HEK293 (cell line): ENCODE results near the gene GFM2.
A peak's percentile ranks its signal among the peaks of the same experiment; 100 is the strongest.

Source experiments
- HOXA7 ChIP-seq: sonication (generic); formaldehyde crosslinking; IDR thresholded peaks from 2 replicates; pipeline ENCODE4 v1.8.1; 2022; ENCODE audit warnings: missing genetic modification reagents, borderline replicate concordance
- KLF10 ChIP-seq: fragments of 450-650 bp; IDR thresholded peaks from 2 replicates; pipeline ENCODE4 v1.5.1; 2018; ENCODE audit warnings: missing biosample characterization, mild to moderate bottlenecking, missing genetic modification characterization
- PATZ1 ChIP-seq: fragments of 450-650 bp; formaldehyde crosslinking; IDR thresholded peaks from 2 replicates; pipeline ENCODE4 v1.5.1; 2016; ENCODE audit warnings: missing biosample characterization, missing genetic modification characterization
- PRDM1 ChIP-seq: fragments of 450-650 bp; formaldehyde crosslinking; IDR thresholded peaks from 2 replicates; pipeline ENCODE4; 2016; ENCODE audit warnings: missing biosample characterization, missing genetic modification characterization
- PRDM10 ChIP-seq: fragments of 450-650 bp; formaldehyde crosslinking; IDR thresholded peaks from 2 replicates; pipeline ENCODE4 v1.5.1; 2016; ENCODE audit warnings: missing biosample characterization, missing genetic modification characterization
- SP3 ChIP-seq: fragments of 450-650 bp; formaldehyde crosslinking; IDR thresholded peaks from 2 replicates; pipeline ENCODE4 v1.5.1; 2016; ENCODE audit warnings: missing biosample characterization, missing genetic modification characterization
- TCF7L2 ChIP-seq: IDR thresholded peaks from 2 replicates; pipeline ENCODE4 v1.6.1; 2011; ENCODE audit warnings: low read depth, mild to moderate bottlenecking, inconsistent platforms, low read length, moderate library complexity, borderline replicate concordance
- YY2 ChIP-seq: fragments of 450-650 bp; formaldehyde crosslinking; IDR thresholded peaks from 2 replicates; pipeline ENCODE4 v1.5.1; 2016; ENCODE audit warnings: missing biosample characterization, missing genetic modification characterization
- ZNF140 ChIP-seq: fragments of 450-650 bp; formaldehyde crosslinking; IDR thresholded peaks from 2 replicates; pipeline ENCODE4 v1.5.1; 2016; ENCODE audit warnings: missing biosample characterization, missing genetic modification characterization
- ZNF184 ChIP-seq: fragments of 450-650 bp; IDR thresholded peaks from 2 replicates; pipeline ENCODE4 v1.5.1; 2018; ENCODE audit warnings: missing biosample characterization, mild to moderate bottlenecking, missing genetic modification characterization
- ZNF202 ChIP-seq: fragments of 450-650 bp; formaldehyde crosslinking; IDR thresholded peaks from 2 replicates; pipeline ENCODE4 v1.5.1; 2016; ENCODE audit warnings: missing biosample characterization, missing genetic modification characterization, borderline replicate concordance
- ZNF423 ChIP-seq: fragments of 450-650 bp; formaldehyde crosslinking; IDR thresholded peaks from 2 replicates; pipeline ENCODE4 v1.5.1; 2016; ENCODE audit warnings: missing biosample characterization, missing genetic modification characterization
- ZNF48 ChIP-seq: fragments of 450-650 bp; formaldehyde crosslinking; IDR thresholded peaks from 2 replicates; pipeline ENCODE4 v1.5.1; 2016; ENCODE audit warnings: missing biosample characterization, missing genetic modification characterization
- ZNF488 ChIP-seq: fragments of 450-650 bp; formaldehyde crosslinking; IDR thresholded peaks from 2 replicates; pipeline ENCODE4 v1.5.1; 2016; ENCODE audit warnings: missing biosample characterization, missing genetic modification characterization
- ZNF529 ChIP-seq: fragments of 450-650 bp; formaldehyde crosslinking; IDR thresholded peaks from 2 replicates; pipeline ENCODE4 v1.5.1; 2017; ENCODE audit warnings: missing genetic modification characterization, missing biosample characterization; ENCODE audit not compliant: insufficient replicate concordance
- ZNF571 ChIP-seq: fragments of 450-650 bp; formaldehyde crosslinking; IDR thresholded peaks from 2 replicates; pipeline ENCODE4 v1.5.0; 2017; ENCODE audit warnings: missing biosample characterization, missing genetic modification characterization
- ZNF600 ChIP-seq: fragments of 450-650 bp; formaldehyde crosslinking; IDR thresholded peaks from 2 replicates; pipeline ENCODE4 v1.5.1; 2016; ENCODE audit warnings: missing biosample characterization, missing genetic modification characterization
- ZNF610 ChIP-seq: fragments of 450-650 bp; formaldehyde crosslinking; IDR thresholded peaks from 2 replicates; pipeline ENCODE4 v1.5.1; 2016; ENCODE audit warnings: missing biosample characterization, missing genetic modification characterization, borderline replicate concordance
- ZNF629 ChIP-seq: fragments of 450-650 bp; formaldehyde crosslinking; IDR thresholded peaks from 2 replicates; pipeline ENCODE4 v1.5.1; 2017; ENCODE audit warnings: missing biosample characterization, missing genetic modification characterization
- ZNF658 ChIP-seq: fragments of 450-650 bp; formaldehyde crosslinking; IDR thresholded peaks from 2 replicates; pipeline ENCODE4; 2016; ENCODE audit warnings: missing biosample characterization, missing genetic modification characterization
- ZNF747 ChIP-seq: fragments of 450-650 bp; formaldehyde crosslinking; IDR thresholded peaks from 2 replicates; pipeline ENCODE4 v1.5.1; 2016; ENCODE audit warnings: missing biosample characterization, missing genetic modification characterization
- ZNF768 ChIP-seq: fragments of 450-650 bp; formaldehyde crosslinking; IDR thresholded peaks from 2 replicates; pipeline ENCODE4 v1.5.1; 2018; ENCODE audit warnings: missing biosample characterization, mild to moderate bottlenecking, missing genetic modification characterization
- ZNF837 ChIP-seq: fragments of 450-650 bp; formaldehyde crosslinking; IDR thresholded peaks from 2 replicates; pipeline ENCODE4 v1.5.1; 2016; ENCODE audit warnings: missing biosample characterization, missing genetic modification characterization
- TF ChIP-seq, protein P1 (sequence below): fragments of 450-650 bp; formaldehyde crosslinking; IDR thresholded peaks from 2 replicates; pipeline ENCODE4 v1.5.1; 2016; ENCODE audit warnings: missing biosample characterization, missing genetic modification characterization, borderline replicate concordance
- TF ChIP-seq, protein P2 (sequence below): fragments of 450-650 bp; formaldehyde crosslinking; IDR thresholded peaks from 2 replicates; pipeline ENCODE4 v1.5.1; 2017; ENCODE audit warnings: missing biosample characterization, missing genetic modification characterization

GFM2 gene

DNA sequence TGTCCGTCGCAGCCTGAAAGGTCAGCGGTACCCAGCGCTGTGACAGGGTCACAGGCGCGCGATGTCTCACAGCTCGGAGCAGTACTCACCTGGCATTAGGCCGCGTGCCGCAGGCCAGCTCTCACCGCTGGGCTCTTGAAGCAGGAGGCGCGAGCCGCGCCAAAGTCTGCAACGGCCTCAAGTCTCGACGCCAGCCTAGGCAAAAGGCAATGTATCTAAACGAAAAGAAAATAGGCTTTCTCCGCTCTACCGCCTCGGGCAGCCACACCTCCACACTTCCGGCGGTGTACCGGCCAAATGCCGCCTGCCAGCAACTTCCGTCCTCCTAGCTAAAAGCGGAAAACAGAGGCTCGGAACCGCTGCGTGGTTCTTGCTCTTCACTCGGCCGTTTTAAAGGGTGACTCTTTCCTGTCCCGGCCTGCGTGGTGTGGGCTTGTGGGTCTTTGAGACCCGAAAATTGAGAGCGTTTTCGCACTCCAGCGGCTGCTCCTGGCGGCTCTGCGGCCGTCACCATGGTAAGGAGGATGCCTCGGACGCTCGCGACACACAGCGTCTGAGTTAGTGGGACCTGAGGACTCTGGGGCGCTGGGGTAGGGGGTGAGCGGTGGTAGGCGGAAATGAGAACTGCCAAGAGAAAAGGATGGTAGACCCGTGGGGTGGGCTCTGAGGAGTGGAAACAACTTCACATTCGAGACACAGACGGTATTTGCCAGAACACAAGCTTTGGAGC is at the start of gene GFM2, which contains the start of gene NSA2 (continued):
- TF ChIP-seq, protein P1, sequence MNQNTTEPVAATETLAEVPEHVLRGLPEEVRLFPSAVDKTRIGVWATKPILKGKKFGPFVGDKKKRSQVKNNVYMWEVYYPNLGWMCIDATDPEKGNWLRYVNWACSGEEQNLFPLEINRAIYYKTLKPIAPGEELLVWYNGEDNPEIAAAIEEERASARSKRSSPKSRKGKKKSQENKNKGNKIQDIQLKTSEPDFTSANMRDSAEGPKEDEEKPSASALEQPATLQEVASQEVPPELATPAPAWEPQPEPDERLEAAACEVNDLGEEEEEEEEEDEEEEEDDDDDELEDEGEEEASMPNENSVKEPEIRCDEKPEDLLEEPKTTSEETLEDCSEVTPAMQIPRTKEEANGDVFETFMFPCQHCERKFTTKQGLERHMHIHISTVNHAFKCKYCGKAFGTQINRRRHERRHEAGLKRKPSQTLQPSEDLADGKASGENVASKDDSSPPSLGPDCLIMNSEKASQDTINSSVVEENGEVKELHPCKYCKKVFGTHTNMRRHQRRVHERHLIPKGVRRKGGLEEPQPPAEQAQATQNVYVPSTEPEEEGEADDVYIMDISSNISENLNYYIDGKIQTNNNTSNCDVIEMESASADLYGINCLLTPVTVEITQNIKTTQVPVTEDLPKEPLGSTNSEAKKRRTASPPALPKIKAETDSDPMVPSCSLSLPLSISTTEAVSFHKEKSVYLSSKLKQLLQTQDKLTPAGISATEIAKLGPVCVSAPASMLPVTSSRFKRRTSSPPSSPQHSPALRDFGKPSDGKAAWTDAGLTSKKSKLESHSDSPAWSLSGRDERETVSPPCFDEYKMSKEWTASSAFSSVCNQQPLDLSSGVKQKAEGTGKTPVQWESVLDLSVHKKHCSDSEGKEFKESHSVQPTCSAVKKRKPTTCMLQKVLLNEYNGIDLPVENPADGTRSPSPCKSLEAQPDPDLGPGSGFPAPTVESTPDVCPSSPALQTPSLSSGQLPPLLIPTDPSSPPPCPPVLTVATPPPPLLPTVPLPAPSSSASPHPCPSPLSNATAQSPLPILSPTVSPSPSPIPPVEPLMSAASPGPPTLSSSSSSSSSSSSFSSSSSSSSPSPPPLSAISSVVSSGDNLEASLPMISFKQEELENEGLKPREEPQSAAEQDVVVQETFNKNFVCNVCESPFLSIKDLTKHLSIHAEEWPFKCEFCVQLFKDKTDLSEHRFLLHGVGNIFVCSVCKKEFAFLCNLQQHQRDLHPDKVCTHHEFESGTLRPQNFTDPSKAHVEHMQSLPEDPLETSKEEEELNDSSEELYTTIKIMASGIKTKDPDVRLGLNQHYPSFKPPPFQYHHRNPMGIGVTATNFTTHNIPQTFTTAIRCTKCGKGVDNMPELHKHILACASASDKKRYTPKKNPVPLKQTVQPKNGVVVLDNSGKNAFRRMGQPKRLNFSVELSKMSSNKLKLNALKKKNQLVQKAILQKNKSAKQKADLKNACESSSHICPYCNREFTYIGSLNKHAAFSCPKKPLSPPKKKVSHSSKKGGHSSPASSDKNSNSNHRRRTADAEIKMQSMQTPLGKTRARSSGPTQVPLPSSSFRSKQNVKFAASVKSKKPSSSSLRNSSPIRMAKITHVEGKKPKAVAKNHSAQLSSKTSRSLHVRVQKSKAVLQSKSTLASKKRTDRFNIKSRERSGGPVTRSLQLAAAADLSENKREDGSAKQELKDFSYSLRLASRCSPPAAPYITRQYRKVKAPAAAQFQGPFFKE = no peak; the same call in 1 of the 2 replicates
- TF ChIP-seq ZNF488 (tag by site-specific recombination) = no peak
- peak; percentile 62; the same call in 1 of the 2 replicates for TF ChIP-seq PATZ1 (tag by site-specific recombination)
- no peak for TF ChIP-seq ZNF747 (tag by site-specific recombination)
- TF ChIP-seq ZNF658 (tag by site-specific recombination) = no peak
- 0 out of 2 replicates have a peak, but pooled peaks have one; percentile 37 for TF ChIP-seq ZNF610 (tag by site-specific recombination)
- TF ChIP-seq ZNF571 = no peak
- 0 out of 2 replicates have a peak, but pooled peaks have one; percentile 68 for TF ChIP-seq ZNF184 (tag by site-specific recombination)
- peak; percentile 86 for TF ChIP-seq ZNF629 (tag by site-specific recombination)
- 0 out of 2 replicates have a peak, but pooled peaks have one; percentile 29 for TF ChIP-seq TCF7L2
- TF ChIP-seq ZNF768 (tag by site-specific recombination) = no peak
- TF ChIP-seq ZNF529 (tag by site-specific recombination) = no peak
- no peak for TF ChIP-seq HOXA7 (CRISPR knock-in tag)
- TF ChIP-seq ZNF202 (tag by site-specific recombination) = no peak
- TF ChIP-seq SP3 (tag by site-specific recombination) = peak; percentile 94
- no peak for TF ChIP-seq ZNF140 (tag by site-specific recombination)
- no peak for TF ChIP-seq ZNF423
- no peak for TF ChIP-seq ZNF48
- TF ChIP-seq ZNF600 (tag by site-specific recombination) = peak; percentile 25; the same call in 1 of the 2 replicates
- TF ChIP-seq, protein P2, sequence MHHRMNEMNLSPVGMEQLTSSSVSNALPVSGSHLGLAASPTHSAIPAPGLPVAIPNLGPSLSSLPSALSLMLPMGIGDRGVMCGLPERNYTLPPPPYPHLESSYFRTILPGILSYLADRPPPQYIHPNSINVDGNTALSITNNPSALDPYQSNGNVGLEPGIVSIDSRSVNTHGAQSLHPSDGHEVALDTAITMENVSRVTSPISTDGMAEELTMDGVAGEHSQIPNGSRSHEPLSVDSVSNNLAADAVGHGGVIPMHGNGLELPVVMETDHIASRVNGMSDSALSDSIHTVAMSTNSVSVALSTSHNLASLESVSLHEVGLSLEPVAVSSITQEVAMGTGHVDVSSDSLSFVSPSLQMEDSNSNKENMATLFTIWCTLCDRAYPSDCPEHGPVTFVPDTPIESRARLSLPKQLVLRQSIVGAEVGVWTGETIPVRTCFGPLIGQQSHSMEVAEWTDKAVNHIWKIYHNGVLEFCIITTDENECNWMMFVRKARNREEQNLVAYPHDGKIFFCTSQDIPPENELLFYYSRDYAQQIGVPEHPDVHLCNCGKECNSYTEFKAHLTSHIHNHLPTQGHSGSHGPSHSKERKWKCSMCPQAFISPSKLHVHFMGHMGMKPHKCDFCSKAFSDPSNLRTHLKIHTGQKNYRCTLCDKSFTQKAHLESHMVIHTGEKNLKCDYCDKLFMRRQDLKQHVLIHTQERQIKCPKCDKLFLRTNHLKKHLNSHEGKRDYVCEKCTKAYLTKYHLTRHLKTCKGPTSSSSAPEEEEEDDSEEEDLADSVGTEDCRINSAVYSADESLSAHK (tag by site-specific recombination) = no peak
- peak; percentile 92 for TF ChIP-seq KLF10
- TF ChIP-seq YY2 (tag by site-specific recombination) = peak; percentile 83
- no peak for TF ChIP-seq ZNF837 (tag by site-specific recombination)
- peak; percentile 94 for TF ChIP-seq PRDM10 (tag by site-specific recombination)
- peak; percentile 77 for TF ChIP-seq PRDM1 (tag by site-specific recombination)
